Stimulated activated CD4-positive, alpha-beta T cell treated with anti-CD3 and anti-CD28 coated beads, Interleukin-4, amount 100 ng/mL, for 48 hours (primary cell): ENCODE results near the gene PRELID3B.
A peak's percentile ranks its signal among the peaks of the same experiment; 100 is the strongest.
"Not testable (repeated sequence)": the region's sequence is repeated elsewhere in the genome, so short reads cannot be mapped to it uniquely, and the experiment has no call there.

ENCODE experiments used
- DNase-seq, 2 donors: peaks; one replicate each; pipeline ENCODE4 v3.0.0-alpha.2; 2020; ENCODE audit warnings: low read depth in 2 of 2

The PRELID3B gene

DNA sequence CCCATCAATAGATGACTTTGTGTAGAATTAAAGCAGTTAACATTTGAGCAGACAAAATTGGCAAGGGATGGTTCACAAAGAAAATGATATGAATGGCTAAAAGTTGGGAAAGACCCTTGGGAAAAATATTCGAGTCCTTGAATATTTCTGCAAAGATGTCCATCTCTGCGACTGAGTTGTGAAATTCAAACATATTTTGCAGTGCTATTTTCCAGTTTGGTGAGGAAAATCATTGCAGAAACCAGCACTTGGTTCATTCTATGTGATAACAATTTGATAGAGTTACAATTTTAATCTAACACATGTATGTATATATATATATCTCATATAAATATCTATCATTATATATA is 6.1 kb upstream of the PRELID3B start:
- no peak for DNase-seq

DNA sequence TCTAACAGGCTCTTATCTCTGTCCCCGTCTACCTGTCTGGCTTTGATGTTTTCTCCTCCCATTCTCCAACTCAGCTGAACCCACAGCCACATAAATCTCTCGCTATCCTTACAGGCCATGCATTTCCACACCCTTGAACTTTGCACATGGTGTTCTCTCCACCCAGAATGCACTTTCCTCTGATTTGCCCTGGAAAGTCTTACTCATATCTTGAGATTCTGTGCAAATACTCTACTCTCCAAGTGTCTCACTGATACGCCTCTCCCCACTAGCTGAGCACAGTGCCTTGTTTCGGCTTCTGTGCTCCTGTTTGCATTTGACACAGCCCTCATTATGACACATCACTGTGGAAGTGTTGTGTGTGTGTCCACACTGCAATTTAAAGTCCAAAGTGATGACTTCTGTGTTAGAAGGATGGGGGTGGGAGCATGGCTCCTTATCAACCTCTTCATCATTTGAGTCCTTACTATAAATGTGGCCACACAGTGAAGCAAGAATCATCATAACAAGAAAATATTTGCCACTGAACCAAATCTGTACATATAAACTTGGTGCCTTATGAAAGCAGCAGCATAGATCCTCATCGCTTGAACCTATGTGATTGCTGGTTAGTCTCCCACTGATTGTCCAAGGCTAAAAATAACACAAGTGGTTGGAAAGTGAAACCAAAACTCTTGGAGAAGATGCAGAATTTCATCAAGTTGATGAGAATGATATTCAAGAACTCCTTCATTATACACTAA is 5.5 kb upstream of the PRELID3B start:
- DNase-seq: no peak

DNA sequence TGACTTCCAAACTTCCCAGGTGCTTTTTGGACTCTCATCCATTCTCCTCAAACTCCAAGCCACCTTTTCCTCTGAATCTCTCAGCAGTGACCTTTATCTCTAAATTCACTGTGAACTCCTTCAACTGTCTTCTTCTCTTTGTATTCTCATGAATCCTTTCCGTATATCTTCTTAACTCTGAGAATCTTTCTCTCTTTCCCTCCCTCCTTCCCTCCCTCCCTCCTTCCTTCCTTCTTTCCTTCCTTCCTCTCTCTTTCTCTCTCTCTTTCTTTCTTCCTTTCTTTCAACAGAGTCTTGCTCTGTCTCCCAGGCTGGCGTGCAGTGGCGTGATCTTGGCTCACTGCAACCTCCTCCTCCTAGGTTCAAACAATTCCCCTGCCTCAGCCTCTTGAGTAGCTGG is 4.3 kb upstream of the PRELID3B start:
- no peak for DNase-seq

DNA sequence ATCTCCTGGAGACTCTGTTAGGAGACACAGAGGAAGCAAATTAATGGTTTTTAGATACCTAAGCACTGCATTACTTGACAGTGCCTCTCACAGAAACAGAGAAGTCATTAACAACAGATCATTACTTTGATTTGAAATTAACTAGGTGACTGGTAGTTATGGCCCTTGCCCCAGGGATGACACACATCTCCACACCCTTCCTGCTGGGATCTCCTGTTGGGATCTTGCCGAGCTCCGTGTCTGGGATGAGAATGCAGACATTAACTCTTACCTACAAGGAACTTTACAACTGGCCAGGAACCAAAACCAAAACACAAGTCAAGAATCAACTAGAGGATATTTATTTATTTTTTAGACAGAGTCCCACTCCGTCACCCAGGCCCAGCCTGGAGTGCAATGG is 2.2 kb upstream of the PRELID3B start:
- no peak for DNase-seq

DNA sequence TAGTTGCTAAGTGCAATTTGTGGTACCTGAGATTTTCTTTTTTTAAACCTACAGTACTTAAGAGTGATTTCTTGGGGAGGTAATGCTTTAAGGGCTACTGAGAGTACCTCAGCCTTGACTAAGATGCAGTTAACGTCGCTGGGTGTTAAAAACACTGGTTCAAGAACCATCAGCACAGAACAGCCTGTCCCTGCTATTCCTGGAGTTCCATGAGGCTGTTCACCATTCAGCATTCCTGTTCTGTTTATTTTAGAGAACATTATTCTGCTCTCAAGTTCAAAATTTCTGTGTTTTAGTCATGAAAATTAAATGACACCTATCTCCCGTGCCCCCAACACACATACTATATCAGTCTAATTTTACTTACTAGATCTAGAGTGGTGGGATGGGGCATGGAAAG is 1.7 kb upstream of the PRELID3B start:
- DNase-seq: no peak

DNA sequence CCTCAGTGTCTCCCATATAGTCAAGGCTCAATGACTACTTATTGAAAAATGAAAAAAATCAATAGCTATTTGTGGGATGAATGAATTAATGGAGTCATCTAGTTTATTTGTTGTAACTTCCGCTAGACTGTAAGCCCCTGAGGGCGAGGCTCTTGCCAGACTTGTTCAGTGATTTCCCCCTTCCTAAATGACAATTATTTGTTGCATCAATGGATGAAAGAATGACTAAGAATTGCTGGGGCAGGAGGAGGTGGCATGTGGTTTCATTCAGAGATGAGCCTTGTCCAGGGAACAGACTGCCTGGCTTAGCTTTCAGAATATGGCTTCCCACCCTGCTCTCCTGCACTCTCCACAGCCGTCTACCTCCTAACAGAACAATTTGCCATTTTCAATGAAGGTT is 1.1 kb upstream of the PRELID3B start:
- DNase-seq: no peak

DNA sequence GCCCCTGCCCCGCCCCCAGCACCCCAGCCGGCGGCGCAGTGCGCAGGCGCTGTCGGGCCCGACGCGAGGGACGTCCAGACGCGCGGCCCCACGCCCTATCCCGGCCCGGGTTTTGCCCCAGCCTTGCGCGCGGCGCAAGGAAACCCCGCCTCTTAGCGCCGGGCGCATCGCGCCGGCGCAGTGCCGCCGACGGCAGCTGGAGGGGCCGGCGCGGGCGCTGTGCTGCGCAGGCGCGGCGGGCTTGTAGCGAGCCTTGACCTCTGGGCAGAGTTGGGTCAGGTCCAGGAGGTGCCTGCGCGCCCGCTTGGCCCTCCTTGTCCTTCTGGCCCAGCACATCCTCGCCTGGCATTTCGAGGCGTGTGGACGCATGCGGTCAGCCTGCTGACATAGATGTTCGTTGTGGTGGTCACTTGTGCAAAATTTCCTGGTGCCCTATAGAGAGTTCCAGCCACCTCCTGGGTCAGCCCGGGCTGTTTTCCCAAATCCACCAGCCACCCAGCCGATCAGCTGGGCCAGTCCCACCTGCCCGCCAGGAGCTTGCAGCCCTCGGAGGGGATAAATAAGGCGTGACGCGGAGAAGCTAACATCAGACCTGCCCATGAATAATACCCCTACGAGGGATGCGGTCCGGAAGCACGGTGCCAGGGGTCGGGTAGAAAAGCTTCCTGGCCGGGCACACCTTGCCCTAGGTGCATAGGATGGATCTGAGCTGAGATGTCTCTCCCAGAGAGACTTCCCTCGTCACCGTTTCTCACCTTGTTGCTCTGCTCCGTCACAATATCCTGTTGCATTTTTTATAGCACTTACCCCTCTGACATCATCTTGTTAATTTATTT is 428 bp upstream of the PRELID3B start:
- peak; percentile 91 to 92 for DNase-seq

DNA sequence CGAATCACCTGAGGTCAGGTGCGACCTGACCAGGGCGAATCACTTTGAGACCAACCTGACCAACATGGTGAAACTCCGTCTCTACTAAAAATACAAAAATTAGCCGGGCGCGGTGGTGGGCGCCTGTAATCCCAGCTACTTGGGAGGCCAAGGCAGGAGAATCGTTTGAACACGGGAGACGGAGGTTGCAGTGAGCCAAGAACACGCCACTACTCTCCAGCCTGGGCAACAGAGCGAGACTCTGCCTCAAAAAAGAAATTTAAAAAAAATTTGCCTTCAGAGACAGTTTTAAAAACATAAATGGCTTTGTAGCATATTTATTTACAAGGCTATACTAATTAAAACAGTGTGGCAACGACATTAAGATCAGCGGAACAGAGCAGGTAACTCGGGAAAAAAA is 1.1 kb downstream of the PRELID3B start:
- not testable (repeated sequence) for DNase-seq

DNA sequence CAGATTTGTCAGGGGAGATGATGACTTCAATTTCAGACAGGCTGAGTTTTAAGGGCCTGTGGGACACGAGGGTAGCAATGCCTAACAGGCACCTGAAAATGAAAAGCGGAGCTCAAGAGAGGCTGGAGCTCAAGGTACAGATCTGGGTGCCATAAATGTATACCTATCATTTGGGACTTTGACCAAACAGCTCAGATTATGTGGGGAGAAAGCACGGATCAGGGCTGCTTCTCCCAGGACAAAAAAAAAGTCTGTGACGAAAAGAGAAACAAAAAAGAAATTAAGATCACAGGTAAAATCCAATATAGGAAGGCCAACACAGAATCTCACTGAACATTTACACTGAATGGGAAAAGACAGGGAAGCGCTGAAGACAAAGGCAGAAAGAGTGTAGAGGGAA is 1.9 kb downstream of the PRELID3B start:
- DNase-seq: no peak

DNA sequence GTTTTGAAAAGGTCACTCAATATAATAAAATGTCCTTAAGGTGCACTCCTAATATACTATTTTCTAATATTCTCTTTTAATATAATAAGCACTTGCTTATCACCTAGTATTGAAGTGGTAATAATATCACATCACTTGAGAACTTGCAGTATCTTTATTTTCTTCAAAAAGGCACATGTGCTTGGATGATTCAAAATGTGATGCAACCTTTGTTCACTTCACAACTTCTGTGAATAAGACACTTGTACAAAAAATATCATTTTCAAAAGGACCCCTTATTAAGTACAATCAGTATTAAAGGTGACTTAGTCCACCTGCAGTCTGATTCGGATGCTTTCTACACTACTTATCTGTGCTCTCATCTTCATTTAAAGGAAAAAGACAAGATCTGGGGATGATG is 3.4 kb downstream of the PRELID3B start:
- no peak for DNase-seq

DNA sequence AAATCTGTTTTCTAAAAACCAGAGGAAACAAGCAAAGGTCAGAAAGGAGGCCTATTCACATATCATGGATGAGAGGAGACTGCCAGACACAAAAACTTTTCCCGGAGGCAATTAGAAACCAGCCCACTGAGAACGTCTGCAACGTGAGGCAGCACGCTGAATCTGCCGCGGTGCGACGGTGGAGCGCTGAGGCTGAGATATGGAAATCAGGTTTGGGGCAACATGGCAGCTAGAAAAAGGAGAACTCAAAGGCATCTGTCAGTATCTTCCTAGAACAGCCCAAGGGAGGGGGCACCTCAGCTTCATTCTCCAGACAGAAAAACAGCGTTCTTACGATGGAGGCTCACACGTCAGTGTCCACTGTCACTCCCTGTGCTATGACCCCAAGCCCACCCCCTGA is 5.2 kb downstream of the PRELID3B start:
- no peak for DNase-seq

DNA sequence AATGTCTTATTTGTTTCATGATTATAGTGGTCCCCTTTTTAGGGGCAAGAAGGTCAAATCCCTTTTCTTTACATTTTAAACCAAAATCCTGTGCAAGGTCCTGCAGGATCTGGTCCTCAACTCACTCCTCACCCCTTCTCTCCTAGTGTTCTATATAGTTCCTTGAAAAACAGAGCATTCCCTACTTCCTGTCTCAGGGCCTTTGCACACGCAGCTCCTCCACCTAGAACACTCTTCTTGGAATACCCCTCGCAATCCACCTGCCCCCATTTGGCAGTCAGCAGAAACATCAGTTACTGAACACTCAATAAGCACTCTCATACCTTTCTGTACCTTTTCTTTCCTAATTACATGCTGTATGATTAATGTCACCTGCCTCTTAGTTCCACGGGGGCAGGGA is 7.2 kb downstream of the PRELID3B start:
- DNase-seq: no peak

DNA sequence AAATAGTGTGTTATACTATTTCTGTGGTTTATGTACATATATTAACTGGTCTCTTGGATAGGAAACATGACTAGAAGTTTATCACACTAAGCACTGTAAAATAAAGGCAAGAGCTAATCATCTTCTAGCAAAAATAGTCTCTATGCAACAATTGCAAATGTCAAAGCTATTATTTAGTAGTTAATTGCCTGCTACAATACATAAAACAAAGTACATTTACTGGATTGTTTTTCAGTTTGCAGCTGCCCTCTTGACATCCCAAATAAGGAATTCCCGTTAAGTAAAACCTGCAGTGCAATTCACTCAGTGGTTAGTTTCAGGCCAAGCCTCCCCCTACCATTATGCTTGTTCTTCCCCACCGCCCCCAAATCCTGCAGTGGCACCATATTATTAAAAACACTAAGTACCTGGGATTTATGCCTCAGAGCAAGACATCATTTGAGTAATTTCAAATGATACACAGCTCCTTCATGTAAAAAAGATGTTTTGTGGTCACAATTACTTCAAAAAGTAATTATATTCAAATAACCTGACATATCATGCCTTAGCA is 8.9 kb downstream of the PRELID3B start:
- DNase-seq: no peak

DNA sequence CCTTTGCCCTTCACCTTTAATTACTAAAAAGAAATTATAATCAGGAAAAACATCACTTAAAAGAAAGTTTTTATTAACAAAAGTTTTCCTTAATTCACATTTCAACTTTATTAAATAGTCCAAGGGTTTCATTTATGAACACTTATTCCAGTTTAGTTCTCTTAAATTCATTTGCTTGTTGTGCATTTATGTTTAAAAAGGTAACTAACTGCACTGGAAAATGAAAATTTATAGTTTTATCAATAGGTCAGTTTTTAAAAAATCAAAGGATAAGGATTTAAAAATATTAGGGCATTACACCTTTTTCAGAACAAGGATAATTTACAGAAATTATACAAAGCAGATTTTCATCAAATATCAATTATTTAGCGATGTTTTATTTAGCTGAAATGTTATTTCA is 9.5 kb downstream of the PRELID3B start:
- no peak for DNase-seq

DNA sequence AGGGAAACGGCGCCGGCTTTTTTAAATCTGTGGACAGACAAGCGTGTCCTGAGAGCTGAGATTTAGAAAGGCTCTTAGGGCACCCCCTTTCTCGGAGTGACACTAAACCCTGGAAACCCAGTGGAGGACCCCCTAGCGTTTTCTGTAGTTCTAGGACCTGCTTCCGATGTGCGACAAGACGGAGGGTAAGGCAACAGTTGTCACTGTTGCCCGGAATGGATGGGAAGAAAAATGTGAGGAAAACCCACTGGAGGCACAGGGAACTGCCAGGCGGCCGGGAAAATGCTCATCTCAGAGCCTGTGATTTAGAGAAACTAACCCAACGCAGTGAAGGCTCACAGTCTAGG is 9.9 kb downstream of the PRELID3B start:
- DNase-seq: no peak

DNA sequence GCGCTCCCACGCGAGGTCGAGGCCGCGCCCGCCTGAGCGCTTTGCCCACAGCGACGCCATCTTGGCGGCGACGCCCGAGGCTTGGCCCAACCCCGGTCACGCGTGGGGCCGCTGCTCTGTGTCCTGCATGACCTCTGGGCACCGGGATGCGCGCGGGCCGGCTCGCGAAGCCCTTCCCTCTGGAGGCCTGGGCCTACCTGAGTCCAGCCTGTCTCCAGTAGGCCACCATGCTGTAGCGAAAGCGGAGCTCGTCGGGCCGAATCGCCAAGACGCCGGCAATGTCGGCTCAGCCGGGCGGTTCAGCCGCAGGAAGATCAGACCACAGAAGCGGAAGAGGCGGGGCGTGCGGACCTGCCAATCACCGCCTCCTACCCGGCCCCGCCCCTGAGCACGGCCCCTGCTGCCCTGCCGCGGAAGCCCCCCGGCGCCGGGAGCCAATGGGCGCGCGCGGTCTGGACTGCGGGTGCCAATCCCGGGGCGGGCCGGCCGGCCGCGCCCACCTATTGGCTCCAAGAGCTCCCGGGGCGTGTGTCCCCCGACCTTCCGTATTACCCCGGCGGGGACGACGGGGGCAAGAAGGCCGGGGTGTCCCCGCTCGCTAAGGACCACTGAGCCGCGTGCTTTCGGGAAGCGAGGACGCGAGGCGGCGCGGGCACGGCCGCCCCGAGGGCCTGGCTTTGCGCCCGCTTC is 10.4 kb downstream of the PRELID3B start, which contains the start of gene ATP5F1E:
ATP5F1E (minus strand) TSS at position 313 of the 690 bp plus-strand sequence; CDS start at position 229, 84 bp downstream.
- DNase-seq: peak; percentile 91 to 96

DNA sequence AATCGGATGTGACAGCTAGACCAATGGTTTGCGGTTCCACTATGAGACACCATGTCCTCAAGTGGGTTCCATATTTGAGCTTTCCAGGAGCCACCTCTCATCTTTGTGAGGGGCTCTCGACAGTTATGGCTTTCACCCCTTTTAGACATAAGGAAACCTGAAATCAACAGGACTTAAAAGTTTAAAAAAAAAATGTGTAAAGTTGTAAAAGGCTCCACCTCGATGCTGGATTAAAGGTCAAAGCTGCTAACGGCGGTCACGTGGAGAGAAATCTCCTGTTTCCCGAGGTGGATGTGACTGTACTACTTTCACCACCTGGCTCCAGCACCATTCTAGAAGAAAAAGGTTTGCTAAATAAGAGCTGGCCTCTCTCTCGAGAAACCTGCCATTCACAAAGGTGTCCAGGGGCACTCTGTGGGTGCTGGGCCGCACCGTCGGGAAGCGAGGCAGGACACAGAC is 11.0 kb downstream of the PRELID3B start:
- no peak for DNase-seq

DNA sequence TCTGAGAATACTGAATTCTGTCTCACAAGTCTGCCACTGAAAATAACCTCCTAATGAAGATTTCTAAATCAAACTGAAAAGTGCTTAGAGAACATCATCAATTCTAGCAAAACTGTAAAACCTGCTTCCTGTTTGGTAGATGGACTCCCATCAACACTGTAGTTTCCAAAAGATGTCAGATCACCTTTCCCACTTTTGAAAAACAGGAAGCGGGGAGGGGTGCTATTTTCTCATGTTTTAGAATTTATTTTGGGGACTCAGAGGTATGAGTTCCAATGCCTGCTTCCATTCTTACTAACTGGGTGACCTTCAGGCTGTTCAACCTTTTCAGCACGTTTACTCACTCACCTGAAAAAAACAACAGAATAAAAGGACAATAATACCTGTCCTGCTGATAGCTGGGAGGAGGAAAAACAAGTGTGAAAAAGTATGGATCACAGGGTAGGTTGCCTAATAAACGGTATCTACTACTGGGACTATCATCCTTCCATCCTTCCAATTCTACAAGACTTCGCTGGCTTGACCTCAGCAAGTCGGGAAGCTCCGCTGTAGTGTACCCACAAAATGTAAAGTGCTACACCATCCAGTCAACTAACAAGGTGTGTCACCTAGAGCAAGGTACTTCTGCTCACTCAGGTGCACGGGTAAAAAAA is 11.5 kb downstream of the PRELID3B start:
- DNase-seq: no peak

DNA sequence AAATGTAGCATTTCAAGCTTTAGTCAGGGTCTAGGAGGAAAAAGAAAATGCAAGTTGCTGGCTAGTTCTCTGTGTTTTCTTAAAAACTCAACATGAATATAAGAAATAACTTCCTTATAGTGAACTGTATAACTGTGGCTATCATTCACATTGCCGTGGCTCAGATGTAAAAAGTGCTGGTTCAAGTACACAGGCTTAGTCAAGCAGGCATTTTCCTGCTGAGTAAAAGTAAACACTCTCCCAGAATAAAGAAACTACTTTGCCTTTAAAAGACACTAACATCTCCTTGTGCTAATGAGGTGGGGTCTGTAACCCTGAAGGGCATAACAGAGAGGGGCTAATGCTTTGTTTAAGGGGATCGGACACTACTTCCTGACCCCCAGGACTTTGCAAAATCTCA is 13.8 kb downstream of the PRELID3B start:
- no peak for DNase-seq

DNA sequence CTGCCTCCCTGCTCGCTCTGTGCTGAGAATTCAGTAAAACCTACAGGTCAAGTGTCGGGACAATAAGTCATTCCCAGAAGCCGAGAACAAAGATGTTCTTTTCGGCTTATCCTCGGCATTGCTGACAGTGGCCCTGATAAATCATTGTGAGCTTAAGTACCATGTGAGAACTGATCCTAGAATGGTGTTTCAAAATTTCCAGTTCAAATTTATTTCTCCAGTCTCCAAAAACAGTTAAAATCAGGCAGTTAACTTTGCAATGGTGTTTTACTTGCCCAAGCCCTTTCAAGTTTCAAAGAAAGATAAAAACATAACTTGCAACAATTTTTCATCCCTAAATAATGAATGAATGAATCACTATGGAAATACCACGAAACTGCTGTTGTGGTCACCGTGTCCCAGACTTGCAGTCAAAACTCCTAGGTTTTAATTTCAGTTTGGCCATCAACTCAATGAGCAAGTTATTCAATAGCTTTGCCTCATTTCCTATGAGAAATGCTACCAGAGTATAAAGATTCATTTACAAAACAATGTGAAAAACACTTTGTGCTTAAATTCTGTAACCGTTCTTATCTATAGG is 14.8 kb downstream of the PRELID3B start:
- no peak for DNase-seq
